H1 (cell line): Measurements from ENCODE around the gene C19orf44. TPM values are rescaled to one million over a fixed set of nuclear protein-coding genes. Genes with fewer than 3 reads are reported as not detected.

Source experiments
- CTCF ChIA-PET: fragments of 300-600 bp; sonication (Branson Sonifier 250); formaldehyde crosslinking; loops from one replicate; lab custom pipeline; 2021; ENCODE audit not compliant: partially characterized antibody; lab: Charles Lee
- POLR2A ChIA-PET: fragments of 300-600 bp; sonication (Branson Sonifier 250); formaldehyde crosslinking; loops from one replicate; lab custom pipeline; 2021; ENCODE audit warnings: inconsistent platforms; ENCODE audit not compliant: partially characterized antibody; lab: Charles Lee
- DNase-seq, 2 experiments: peaks; one replicate each; pipeline versions ENCODE4 v3.0.0 to v3.0.0-alpha.2; 2010 to 2022; ENCODE audit warnings: low spot score in 2 of 2, low read depth in 1 of 2, mixed read lengths in 1 of 2
- FAIRE-seq: peaks from 2 replicates; lab custom pipeline; 2011; peaks lifted over from hg19 to GRCh38; lab: Jason Lieb, UNC
- H2AFZ ChIP-seq: 2 replicates; pipeline ENCODE4 v1.8.1; 2012; ENCODE audit warnings: low read length, inconsistent platforms
- H2AK5ac ChIP-seq: 2 replicates; pipeline ENCODE4 v1.6.1; 2013; ENCODE audit warnings: low read depth, low read length
- H2BK120ac ChIP-seq: replicated peaks from 2 replicates; pipeline ENCODE3; 2013; ENCODE audit warnings: low read depth, low read length, inconsistent platforms
- H2BK12ac ChIP-seq: 2 replicates; pipeline ENCODE4 v1.6.1; 2013; ENCODE audit warnings: low read depth, low read length
- H2BK15ac ChIP-seq: 2 replicates; pipeline ENCODE4 v1.6.1; 2013; ENCODE audit warnings: low read length
- H2BK20ac ChIP-seq: 2 replicates; pipeline ENCODE4 v1.6.1; 2013; ENCODE audit warnings: low read length
- H2BK5ac ChIP-seq: 2 replicates; pipeline ENCODE4 v1.6.1; 2013; ENCODE audit warnings: low read depth, low read length
- H3K14ac ChIP-seq: 2 replicates; pipeline ENCODE4 v1.6.1; 2013; ENCODE audit warnings: inconsistent platforms; ENCODE audit not compliant: insufficient read length
- H3K18ac ChIP-seq: 2 replicates; pipeline ENCODE4 v1.6.1; 2013; ENCODE audit warnings: low read length; ENCODE audit errors: extremely low read depth
- H3K23ac ChIP-seq: 2 replicates; pipeline ENCODE4 v1.6.1; 2013; ENCODE audit warnings: inconsistent platforms; ENCODE audit not compliant: insufficient read length
- H3K23me2 ChIP-seq: 2 replicates; pipeline ENCODE4 v1.6.1; 2013; ENCODE audit warnings: low read depth, low read length
- H3K27ac ChIP-seq: 2 replicates; pipeline ENCODE4 v1.6.1; 2011; ENCODE audit warnings: low read depth, low read length, inconsistent platforms
- H3K27me3 ChIP-seq, 4 experiments: replicated peaks in 1 of 4; 1 replicate in 1 of 4; 2 replicates in 3 of 4; pipeline versions ENCODE4 v1.6.1 to v1.8.1; 2011 to 2013; ENCODE audit warnings: low read length in 3 of 4, mild to moderate bottlenecking in 3 of 4, inconsistent platforms in 2 of 4, mixed read lengths in 2 of 4, moderate library complexity in 1 of 4; ENCODE audit not compliant: control insufficient read depth in 3 of 4, insufficient read depth in 3 of 4; ENCODE audit errors: extremely low read depth in 1 of 4
- H3K36me3 ChIP-seq, 4 experiments: 2 replicates each; pipeline versions ENCODE4 v1.6.1 to v1.8.1; 2011 to 2013; ENCODE audit warnings: mild to moderate bottlenecking in 4 of 4, low read length in 3 of 4, moderate library complexity in 2 of 4, control low read depth in 1 of 4, inconsistent platforms in 1 of 4; ENCODE audit not compliant: insufficient read depth in 4 of 4, control insufficient read depth in 2 of 4
- H3K4ac ChIP-seq: replicated peaks from 2 replicates; pipeline ENCODE3; 2013; ENCODE audit warnings: low read length, low read depth, mixed read lengths, inconsistent platforms; ENCODE audit not compliant: insufficient read length
- H3K4me1 ChIP-seq, 4 experiments: replicated peaks in 1 of 4; 1 replicate in 1 of 4; 2 replicates in 3 of 4; pipeline versions ENCODE4 v1.6.1 to v1.8.1; 2011 to 2013; ENCODE audit warnings: low read length in 3 of 4, inconsistent platforms in 2 of 4, mixed read lengths in 1 of 4; ENCODE audit not compliant: insufficient read depth in 4 of 4, control insufficient read depth in 3 of 4
- H3K4me2 ChIP-seq, 2 experiments: 2 replicates each; pipeline versions ENCODE4 v1.6.1 to v1.8.1; 2011 to 2013; ENCODE audit warnings: low read depth in 2 of 2, low read length in 2 of 2, control low read depth in 1 of 2, inconsistent platforms in 1 of 2, mild to moderate bottlenecking in 1 of 2; ENCODE audit not compliant: insufficient read depth in 1 of 2
- H3K4me3 ChIP-seq, 4 experiments: fragments of 200-600, 300-600 bp in 1 of 4; sonication (generic), shearing (Covaris generic), sonication (Bioruptor Twin) in 1 of 4; 2 replicates each; pipeline versions ENCODE4 v1.5.1 to v1.8.1; 2011 to 2016; ENCODE audit warnings: low read length in 4 of 4, low read depth in 3 of 4, control low read depth in 2 of 4, inconsistent platforms in 2 of 4, mild to moderate bottlenecking in 2 of 4, mixed read lengths in 1 of 4, moderate library complexity in 1 of 4; ENCODE audit not compliant: insufficient read depth in 2 of 4; ENCODE audit errors: extremely low read depth in 1 of 4
- H3K56ac ChIP-seq: replicated peaks from 2 replicates; pipeline ENCODE3; 2013; ENCODE audit warnings: low read depth, mild to moderate bottlenecking, mixed read lengths, low read length, inconsistent platforms; ENCODE audit not compliant: insufficient read length
- H3K79me1 ChIP-seq: 2 replicates; pipeline ENCODE4 v1.6.1; 2013; ENCODE audit warnings: low read depth, low read length, control low read depth
- H3K79me2 ChIP-seq, 2 experiments: 2 replicates each; pipeline versions ENCODE4 v1.6.1 to v1.8.1; 2012 to 2013; ENCODE audit warnings: low read length in 2 of 2, mild to moderate bottlenecking in 2 of 2, inconsistent platforms in 1 of 2; ENCODE audit not compliant: insufficient read depth in 2 of 2, control insufficient read depth in 1 of 2
- H3K9ac ChIP-seq, 4 experiments: replicated peaks in 1 of 4; 1 replicate in 1 of 4; 2 replicates in 3 of 4; pipeline versions ENCODE4 v1.6.1 to v1.8.1; 2011 to 2013; ENCODE audit warnings: low read depth in 3 of 4, low read length in 3 of 4, control low read depth in 2 of 4, mild to moderate bottlenecking in 2 of 4, moderate library complexity in 2 of 4, inconsistent platforms in 1 of 4; ENCODE audit errors: extremely low read depth in 1 of 4
- H3K9me3 ChIP-seq, 2 experiments: 2 replicates each; pipeline versions ENCODE4 v1.6.1 to v1.8.1; 2012 to 2013; ENCODE audit warnings: mild to moderate bottlenecking in 2 of 2, moderate library complexity in 2 of 2, control low read depth in 1 of 2, inconsistent platforms in 1 of 2, low read depth in 1 of 2, low read length in 1 of 2, mixed read lengths in 1 of 2; ENCODE audit not compliant: insufficient read depth in 2 of 2
- H4K20me1 ChIP-seq, 2 experiments: replicated peaks in 1 of 2; 2 replicates each; pipeline versions ENCODE3 to v1.8.1; 2011 to 2013; ENCODE audit warnings: inconsistent platforms in 2 of 2, low read length in 2 of 2, mild to moderate bottlenecking in 1 of 2; ENCODE audit not compliant: insufficient read depth in 2 of 2, control insufficient read depth in 1 of 2
- H4K5ac ChIP-seq: 2 replicates; pipeline ENCODE4 v1.6.1; 2013; ENCODE audit warnings: low read length, low read depth, mixed read lengths, inconsistent platforms; ENCODE audit not compliant: insufficient read length
- H4K8ac ChIP-seq: 2 replicates; pipeline ENCODE4 v1.8.0; 2013; ENCODE audit warnings: mild to moderate bottlenecking, moderate library complexity, low read length, inconsistent platforms; ENCODE audit not compliant: insufficient read depth; ENCODE audit errors: extremely low read depth
- H4K91ac ChIP-seq: replicated peaks from 2 replicates; pipeline ENCODE3; 2013; ENCODE audit warnings: low read length, mixed read lengths, inconsistent platforms; ENCODE audit not compliant: insufficient read length
- BRCA1 ChIP-seq: IDR thresholded peaks from 2 replicates; pipeline ENCODE4 v1.6.1; 2012; ENCODE audit warnings: low read depth, low read length, improper control_type of control experiment
- CREB1 ChIP-seq: IDR thresholded peaks from 2 replicates; pipeline ENCODE4 v1.6.1; 2012; ENCODE audit warnings: inconsistent platforms
- EZH2 ChIP-seq: fragments of 200-600 bp; sonication (generic); IDR thresholded peaks from 2 replicates; pipeline ENCODE4 v1.7.1; 2012; ENCODE audit warnings: low read depth, mild to moderate bottlenecking, moderate library complexity, low read length, inconsistent platforms; ENCODE audit not compliant: severe bottlenecking
- HDAC2 ChIP-seq, 2 experiments: fragments of 300-600 bp in 1 of 2; sonication (generic) in 1 of 2; IDR thresholded peaks; 2 replicates each; pipeline ENCODE4 v1.6.1; 2011 to 2012; ENCODE audit warnings: low read depth in 2 of 2, low read length in 2 of 2, mild to moderate bottlenecking in 2 of 2, moderate library complexity in 2 of 2, borderline replicate concordance in 1 of 2, inconsistent platforms in 1 of 2
- MAFK ChIP-seq: IDR thresholded peaks from 2 replicates; pipeline ENCODE4 v1.6.1; 2012; ENCODE audit warnings: low read depth, mild to moderate bottlenecking, improper control_type of control experiment, low read length
- PHF8 ChIP-seq: fragments of 200-600 bp; sonication (generic); conservative IDR thresholded peaks from 2 replicates; pipeline ENCODE4 v1.7.1; 2012; ENCODE audit warnings: low read depth, mild to moderate bottlenecking, inconsistent platforms, low read length, moderate library complexity
- POU5F1 ChIP-seq: IDR thresholded peaks from 2 replicates; pipeline ENCODE4 v1.6.1; 2011; ENCODE audit warnings: low read depth, mild to moderate bottlenecking, low read length, moderate library complexity
- SAP30 ChIP-seq: fragments of 300-600 bp; sonication (generic); IDR thresholded peaks from 2 replicates; pipeline ENCODE4 v1.7.1; 2012; ENCODE audit warnings: low read length, moderate library complexity, mild to moderate bottlenecking, inconsistent platforms; ENCODE audit not compliant: insufficient read depth, insufficient replicate concordance
- WGBS, 2 experiments: shearing (Covaris generic) in 1 of 2; methylation state at CpG; one replicate each; pipeline versions ENCODE4 v1.1.6 to v1.1.7; 2013 to 2015; ENCODE audit warnings: low lambda C conversion rate in 2 of 2, mixed read lengths in 2 of 2, inconsistent platforms in 1 of 2, low coverage in 1 of 2, missing lambda C conversion rate in 1 of 2; ENCODE audit not compliant: insufficient replicate concordance in 2 of 2, insufficient coverage in 1 of 2, insufficient read length in 1 of 2; ENCODE audit errors: extremely low coverage in 1 of 2, missing lambda C conversion rate in 1 of 2; 5-methylcytosine and 5-hydroxymethylcytosine counted together
- polyA plus RNA-seq, 7 experiments: library from polyadenylated mRNA; depleted of rRNA in 3 of 7; stranded (reverse) in 5 of 7; unstranded in 2 of 7; fragments of >200 nt in 5 of 7; fragments of 200-250 nt in 2 of 7; gene quantifications; 1 replicate in 5 of 7; 2 replicates in 1 of 7; 4 replicates in 1 of 7; pipeline versions ENCODE4 v1.2.1 to v1.2.3, GENCODE V29; 2011 to 2013; ENCODE audit warnings: missing spikeins in 2 of 7, mixed read lengths in 2 of 7
- total RNA-seq: library from RNA; stranded (reverse); fragmentation: NEBNext Ultra II Directional; extraction: Animal tissue kit (Norgen Biotek cat#: 25700); gene quantifications from 2 replicates; pipeline ENCODE4 v1.2.1, GENCODE V29; 2021
- TF ChIP-seq, protein P1 (sequence below): IDR thresholded peaks from 2 replicates; pipeline ENCODE4 v1.6.1; 2012; ENCODE audit warnings: low read length, inconsistent platforms

Gene C19orf44
- total and polyA plus RNA-seq, 2 of the 8 experiments (the other 6 are each of a cell fraction or from before 2014, with no cell fraction given), result 2.1 to 4.5 TPM

DNA sequence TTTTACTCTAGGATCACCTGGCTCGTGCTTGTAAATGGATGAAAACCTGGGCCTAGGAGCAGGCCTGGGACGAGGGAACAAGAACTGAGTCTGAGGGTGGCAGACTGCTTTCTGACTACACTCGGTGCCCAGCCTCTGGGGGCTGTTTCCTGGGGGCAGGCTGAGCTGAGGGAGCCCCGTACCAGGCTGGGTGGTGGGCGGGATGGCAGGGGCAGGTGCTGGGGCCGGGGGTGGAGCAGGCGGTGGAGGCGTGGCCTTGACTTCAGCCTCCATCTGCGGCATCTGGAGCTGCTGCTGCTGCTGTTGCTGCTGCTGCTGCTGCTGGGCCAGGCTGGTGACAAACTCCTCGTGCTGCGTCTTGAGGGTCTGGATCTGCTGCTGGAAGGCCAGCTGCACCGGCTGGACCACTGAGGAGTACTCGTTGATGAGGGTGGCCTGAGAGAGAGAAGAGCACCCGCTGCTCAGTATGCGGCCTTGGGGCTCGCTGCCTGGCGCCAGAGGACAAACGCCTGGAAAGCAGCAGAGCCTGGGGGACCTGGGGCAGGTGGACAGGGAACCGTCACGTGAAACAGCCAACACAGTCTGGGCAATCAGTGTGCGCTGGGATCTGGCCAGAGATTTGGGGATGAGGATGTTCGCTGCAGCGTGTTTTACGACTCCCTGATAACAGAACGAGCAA lies 33.4 kb downstream of the C19orf44 start:
- Histone ChIP-seq H2BK20ac (no peak overlapping the region), H3K79me1 (no peaks in the 10 kb centered on the region), H2AFZ (no peak overlapping the region), H3K9me3 (no peaks in the 10 kb centered on the region), H3K4me2 (no peak overlapping the region), H3K36me3 (peaks cover 45 to 86% (median 76%) of the 10 kb centered on the region in 4 experiments), H3K18ac (no peak overlapping the region), H3K4me1 (no peaks in the 10 kb centered on the region), H3K79me2 (no peaks in the 10 kb centered on the region), H3K4me3 (no peak overlapping the region), H2BK12ac (no peak overlapping the region), H2BK5ac (no peak overlapping the region), H2BK120ac (no peak overlapping the region), H3K4ac (no peak overlapping the region), H3K27me3 (no peaks in the 10 kb centered on the region), H3K23me2 (no peaks in the 10 kb centered on the region), H3K27ac (no peak overlapping the region), H3K23ac (no peak overlapping the region), H4K5ac (no peak overlapping the region), H2AK5ac (no peak overlapping the region), H3K56ac (no peak overlapping the region), H4K20me1 (peaks cover 2 to 30% of the 10 kb centered on the region in 2 experiments), H4K8ac (peak overlapping the region; percentile 51), H2BK15ac (no peak overlapping the region), H4K91ac (no peak overlapping the region), H3K14ac (no peak overlapping the region), H3K9ac (no peak overlapping the region)
- CTCF ChIA-PET, result interaction anchor here (0.7 to 2.1 kb wide), 3 partner anchors 15 to 72 kb away, joined by 3 to 10 read pairs (median 5); no protein-coding TSS in a partner anchor
- POLR2A ChIA-PET, result interaction anchor here (0.6 kb wide), 1 partner anchor 35 kb away, joined by 4 read pairs; no protein-coding TSS in a partner anchor
- no peak for FAIRE-seq
- WGBS, 2 experiments, result 92% methylated on average over 24 of the region's 25 CpGs; no CpG with 5 or more reads in 1 of the 2 experiments
- DNase-seq, result no peak
- TF ChIP-seq SAP30 (no peak), MAFK (no peak), BRCA1 (no peak), POU5F1 (no peak), EZH2 (no peak), HDAC2 (IDR thresholded peaks at IDR 0.05; ENCODE audit: borderline replicate concordance in 1 of 2, low read depth in 2 of 2, low read length in 2 of 2) (no peak), CREB1 (no peak), PHF8 (no peak)
- TF ChIP-seq, protein P1, sequence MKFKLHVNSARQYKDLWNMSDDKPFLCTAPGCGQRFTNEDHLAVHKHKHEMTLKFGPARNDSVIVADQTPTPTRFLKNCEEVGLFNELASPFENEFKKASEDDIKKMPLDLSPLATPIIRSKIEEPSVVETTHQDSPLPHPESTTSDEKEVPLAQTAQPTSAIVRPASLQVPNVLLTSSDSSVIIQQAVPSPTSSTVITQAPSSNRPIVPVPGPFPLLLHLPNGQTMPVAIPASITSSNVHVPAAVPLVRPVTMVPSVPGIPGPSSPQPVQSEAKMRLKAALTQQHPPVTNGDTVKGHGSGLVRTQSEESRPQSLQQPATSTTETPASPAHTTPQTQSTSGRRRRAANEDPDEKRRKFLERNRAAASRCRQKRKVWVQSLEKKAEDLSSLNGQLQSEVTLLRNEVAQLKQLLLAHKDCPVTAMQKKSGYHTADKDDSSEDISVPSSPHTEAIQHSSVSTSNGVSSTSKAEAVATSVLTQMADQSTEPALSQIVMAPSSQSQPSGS, result no peak
